GM19035 (cell line): ENCODE results near the gene C14orf119.

Source experiments
- ATAC-seq: cut with Tn5 transposase; IDR thresholded peaks from one replicate; pipeline ENCODE4 v1.9.1; 2021; ENCODE audit not compliant: unreplicated experiment

C14orf119 gene, protein sequence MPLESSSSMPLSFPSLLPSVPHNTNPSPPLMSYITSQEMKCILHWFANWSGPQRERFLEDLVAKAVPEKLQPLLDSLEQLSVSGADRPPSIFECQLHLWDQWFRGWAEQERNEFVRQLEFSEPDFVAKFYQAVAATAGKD

DNA sequence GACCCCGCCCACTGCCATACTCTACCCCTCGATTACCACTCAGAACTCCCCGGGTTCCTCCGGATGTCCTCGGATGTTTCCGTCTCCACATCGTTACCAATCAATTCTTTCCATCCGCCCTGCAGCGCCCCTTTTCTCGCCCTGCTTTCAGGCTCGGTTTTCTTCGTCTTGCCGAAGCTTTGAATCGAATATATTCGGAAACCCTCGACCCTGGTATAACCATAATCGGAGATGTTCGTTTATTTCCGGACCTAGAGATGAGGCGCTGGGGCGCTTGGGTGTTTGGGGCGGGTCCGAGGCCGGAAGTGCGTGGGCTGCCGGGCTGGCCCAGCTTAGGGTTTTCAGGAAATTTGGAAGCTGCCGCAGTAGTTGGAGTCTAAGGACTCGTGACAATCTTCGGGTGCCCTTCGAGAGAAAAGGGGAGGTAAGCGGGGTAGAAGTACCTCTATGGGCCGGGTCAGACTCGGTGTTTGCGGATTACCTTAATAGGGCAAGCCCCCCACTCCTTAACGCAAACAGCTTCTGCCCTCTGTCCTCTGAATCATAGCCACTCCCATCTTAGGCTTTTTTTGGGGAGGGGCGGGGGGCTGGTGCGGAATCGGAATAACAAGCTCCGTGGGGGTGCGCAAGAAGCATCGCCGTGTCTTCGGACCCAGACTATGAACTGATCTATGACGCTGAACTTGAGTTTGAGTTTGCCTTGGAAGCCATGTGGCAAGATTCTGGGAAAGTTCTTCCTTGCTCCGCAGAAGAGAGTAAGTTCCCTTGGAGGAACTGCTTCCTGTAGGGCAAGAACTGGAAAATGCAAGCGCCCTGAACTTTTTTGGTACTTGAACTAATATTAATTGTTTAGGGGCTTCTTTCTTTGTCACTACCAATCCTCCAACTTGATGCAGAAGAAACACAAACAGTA, at the start of gene C14orf119:
Gene C14orf119, plus strand, starts transcription at position 310 of the 913 bp plus-strand sequence. CDS start 2,154 bp downstream, outside the sequence.
- peak; percentile 93 for ATAC-seq

DNA sequence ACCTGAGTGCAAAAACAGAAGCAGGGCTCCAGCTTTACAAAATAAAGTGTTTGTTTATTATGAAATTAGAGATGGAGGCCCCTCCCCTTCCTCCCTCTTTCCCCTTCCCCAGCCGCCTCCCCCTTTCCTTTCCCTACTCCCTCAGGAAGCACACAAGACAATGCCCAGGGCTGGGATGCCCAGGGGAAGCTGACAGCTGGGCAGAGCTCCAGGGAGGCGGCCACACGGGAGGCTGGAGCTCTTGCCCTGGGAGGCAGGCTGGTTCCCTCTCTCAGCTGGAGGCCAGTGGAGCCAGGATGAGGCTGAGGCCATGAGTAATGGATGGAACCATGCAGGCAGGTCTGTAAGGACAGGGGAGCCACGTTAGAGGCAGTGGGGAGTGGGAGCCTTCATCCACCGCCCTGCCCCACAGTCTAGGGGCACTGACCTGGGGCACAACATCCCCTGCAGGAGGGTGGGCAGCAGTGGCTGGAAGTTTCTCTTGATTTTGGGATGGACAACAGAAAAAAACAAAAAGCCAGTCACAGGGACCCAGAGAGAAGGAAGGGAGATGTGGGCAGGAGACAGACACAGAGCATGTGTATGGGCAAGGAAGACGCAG, 48.2 kb upstream of the C14orf119 start:
- ATAC-seq: no peak

DNA sequence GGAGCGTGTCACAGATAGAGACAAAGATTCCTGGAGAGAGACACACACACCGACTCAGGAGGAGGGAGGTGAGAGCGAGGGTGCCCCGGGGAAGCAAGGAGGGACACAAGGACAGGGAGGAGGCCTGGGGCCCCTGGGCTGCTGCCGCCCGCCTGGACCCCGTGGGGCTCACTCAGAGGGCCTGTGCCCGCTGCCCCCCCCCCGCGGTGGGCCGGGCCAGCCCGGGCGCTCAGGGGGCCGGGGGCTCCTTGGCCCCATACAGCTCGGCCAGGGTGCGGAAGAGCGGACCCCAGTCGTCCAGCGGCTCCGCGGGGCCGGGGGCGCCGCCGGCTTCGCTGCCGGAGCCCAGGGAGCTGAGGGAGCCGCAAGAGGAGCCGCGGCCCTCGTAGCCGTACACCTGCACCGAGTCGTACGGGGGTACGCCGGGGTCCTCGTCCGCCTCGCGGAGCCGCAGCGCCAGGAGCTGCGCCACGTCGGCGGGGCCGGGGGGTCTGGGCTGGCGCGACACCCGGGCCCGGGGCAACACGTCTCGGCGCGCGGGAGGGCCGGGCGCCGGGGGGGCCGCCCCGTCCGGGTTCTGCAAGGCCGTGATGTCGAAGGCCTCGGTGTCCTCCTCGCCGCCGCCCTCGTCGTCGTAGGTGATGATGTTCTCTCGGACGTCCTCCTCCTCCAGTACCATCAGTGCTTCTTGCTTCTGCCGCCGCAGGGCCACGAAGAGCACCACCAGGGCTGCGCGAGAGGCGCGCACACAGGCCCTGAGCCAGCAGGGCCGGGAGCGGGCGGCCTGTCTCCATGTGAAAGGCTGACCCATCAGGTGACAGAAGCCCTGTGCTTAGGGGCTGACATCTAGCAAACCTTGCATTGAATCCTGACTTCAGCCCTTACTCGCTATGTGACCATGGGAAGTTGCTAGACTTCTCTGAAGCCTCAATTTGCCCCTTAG, 47.3 kb upstream of the C14orf119 start:
- no peak for ATAC-seq

DNA sequence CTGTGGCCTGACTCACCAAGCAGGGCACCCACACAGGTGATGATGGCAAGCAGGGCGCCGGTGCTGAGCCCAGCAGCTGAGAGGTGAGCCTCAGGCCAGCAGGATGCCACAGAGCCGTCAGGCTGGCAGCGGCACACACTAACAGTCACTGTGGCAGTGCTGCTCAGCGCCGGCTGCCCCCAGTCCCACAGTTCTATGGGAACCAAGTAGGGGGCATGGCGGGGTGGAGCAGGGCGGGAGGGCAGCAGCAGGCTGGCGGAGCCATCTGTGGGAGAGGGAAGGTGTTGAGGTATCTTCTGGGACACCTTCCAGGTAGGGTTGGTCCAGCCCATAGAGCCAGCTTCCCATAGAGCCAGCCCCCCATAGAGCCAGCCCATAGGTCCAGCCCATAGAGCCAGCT, 46.3 kb upstream of the C14orf119 start:
- ATAC-seq: no peak

DNA sequence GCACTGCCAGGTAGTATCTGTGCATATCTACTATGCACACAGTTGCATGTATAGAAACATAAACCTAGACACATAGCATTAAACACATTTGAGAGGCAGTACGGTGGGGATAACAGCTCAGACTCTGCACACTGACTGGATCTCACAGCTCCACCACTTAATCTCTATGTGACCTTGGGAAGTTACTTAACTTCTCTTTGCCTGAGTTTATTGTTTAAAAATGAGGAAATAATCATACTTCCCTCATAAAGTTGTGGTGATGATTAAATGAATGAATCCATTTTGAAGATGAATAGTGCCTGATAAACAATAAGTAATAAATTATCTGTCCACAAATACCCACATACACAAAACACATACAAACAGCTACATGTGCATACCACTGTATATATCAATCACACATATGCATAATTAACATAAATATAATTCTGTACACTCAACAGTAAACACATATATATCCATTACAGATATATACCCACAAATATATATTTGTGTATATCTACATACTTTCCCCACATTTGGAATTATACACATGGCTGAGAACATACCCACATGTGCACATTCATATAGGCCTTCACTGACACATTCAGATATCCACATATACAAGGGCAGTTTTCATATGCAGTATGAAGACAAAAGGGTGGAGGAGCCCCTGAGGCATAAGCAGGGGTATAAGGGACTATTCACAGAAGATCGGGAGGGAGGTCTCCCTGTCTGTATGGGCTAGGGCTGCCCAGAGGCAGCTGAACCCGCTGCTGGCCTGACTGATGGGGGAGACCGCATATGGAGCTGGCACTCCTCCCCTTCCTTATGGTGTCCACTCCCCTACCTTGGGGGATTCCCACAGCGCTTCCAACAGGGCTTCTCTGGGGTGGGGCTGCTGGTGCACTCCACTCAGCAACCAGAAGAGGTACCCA, 43.9 kb upstream of the C14orf119 start:
- ATAC-seq: no peak

DNA sequence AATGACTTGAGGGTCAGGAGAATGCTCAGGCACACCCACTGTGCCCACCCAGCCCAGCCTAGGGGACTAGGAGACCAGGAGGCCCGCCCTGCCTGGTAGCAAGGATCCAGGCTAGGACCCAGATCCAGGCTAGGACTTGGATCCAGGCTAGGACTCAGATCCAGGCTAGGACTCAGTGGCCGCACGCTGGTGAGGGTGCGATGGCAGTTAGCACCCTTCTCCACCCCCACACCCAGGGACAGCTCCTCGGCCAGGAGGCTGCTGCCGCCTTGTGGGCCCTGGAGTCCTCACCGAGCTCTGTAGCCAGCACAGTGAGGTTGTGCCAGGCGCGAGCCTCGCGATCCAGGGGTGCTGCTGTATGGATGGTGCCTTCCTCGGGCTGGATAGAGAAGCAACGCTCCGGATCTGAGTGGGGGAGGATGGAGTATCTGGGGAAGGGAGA, 43.1 kb upstream of the C14orf119 start:
- no peak for ATAC-seq

DNA sequence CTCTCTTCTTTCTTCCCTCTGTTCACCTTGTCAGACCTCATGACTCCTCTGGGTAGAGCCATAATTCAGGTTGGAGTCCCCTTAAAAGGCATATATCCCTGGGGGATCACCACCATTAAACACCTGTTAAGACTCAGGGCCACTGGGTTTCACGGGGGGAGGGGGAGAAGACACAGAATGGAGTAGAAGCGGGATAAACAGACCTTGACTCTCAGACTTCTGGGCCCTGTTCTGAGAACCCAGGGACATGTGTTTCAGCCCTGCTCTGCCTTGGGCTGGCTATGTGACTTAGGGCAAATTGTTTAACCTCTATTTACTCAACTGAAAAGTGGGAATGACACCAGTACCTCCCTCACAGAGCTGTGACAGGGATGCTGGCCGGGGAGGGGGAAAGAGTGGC, 42.6 kb upstream of the C14orf119 start:
- ATAC-seq: no peak

DNA sequence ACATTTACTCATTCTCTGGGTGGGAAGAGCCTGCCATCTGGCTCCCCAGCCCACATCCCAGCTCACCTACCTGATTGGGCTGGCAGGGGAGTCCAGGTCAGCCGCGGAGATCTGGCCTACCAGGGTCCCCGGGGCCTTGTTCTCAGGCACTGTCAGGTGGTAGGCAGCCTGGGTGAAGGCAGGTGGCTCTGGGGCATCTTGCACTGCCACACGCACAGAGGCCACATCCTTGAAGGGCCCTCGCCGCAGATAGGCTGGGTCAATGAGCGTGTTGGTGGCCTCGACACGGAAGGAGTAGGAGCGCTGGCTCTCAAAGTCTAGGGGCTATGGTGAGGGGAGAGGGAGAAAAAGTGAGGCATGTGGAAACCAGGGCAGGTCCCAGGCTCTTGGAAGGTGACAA, 41.9 kb upstream of the C14orf119 start:
- no peak for ATAC-seq

DNA sequence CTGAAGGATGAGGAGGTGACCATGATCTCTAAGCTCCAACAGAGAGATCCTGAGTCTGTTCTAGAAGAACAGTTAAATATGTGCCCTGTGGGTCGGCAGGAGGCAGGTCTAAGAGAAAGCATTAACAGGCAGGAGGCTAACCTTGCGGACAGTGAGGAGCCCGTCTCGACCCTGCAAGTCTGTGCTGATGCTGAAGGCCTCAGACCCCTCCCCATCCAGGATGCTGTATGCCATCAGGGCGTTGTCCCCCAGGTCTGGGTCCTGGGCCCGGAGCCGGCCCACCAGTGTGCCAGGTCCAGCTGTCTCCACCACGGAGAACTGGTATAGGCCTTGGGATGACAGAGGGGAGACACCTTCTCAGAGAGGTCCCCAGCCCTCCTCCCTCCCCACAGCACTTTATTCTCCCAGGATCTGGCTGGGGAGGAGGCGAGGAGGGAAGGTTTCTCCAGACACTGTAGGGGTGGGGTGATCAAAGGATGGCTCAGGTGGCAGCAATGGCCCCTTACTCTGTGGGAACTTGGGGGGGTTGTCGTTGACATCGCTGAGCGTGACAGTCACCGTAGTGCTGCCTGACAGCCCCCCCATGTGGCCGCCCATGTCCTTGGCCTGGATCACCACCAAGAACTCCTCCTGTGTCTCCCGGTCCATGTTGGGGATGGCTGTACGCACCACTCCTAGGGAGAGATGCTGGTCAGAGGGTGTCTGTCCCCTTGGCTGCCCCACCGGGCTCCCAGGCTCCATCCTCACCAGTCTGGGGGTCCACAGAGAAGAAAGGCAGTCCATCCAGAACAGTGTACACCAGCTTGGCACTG, 41.1 kb upstream of the C14orf119 start:
- no peak for ATAC-seq

DNA sequence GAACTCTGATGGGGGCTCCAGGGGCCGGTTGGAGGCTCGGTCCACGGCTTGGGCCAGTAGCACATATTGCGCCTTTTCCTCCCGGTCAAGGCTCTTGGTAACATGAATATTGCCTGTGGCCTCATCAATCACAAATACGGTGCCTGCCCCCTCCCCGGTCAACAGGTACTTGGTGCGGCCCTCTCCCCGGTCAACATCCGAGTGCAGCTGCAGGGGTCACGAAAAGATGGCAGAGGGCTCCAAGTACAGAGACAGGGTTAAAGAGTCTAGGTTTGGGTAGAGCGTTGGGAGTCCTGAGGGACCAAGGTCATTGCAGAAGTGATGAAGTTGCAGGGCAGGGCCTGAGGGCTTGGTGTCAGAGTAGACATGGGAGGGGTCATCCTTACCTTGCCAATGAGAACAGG, 40.2 kb upstream of the C14orf119 start:
- no peak for ATAC-seq

DNA sequence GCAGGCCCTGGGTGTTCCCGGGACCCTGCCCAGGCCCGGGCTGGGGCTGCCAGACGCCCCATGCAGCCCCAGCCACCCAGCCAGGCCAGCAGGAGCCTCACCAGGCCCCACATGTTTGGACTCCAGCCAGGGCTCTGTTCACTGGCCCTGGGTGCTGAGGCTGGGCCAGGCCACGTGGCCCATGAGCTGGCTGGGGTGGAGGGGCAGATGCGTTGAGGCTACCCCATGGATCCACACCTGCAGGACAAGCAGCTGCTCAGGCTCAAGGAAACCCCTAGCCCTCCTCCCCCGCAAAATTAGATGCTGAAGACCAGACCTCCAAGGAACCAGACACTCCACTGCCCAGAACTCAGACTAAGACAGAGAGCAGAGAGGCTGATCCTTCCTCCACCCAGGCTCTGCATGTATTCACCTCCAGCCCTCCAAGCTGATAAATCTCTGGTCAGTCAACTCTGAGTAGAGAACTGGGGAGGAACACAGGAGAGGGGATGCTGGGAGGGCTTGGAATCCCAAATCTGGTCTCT, 39.6 kb upstream of the C14orf119 start:
- no peak for ATAC-seq

DNA sequence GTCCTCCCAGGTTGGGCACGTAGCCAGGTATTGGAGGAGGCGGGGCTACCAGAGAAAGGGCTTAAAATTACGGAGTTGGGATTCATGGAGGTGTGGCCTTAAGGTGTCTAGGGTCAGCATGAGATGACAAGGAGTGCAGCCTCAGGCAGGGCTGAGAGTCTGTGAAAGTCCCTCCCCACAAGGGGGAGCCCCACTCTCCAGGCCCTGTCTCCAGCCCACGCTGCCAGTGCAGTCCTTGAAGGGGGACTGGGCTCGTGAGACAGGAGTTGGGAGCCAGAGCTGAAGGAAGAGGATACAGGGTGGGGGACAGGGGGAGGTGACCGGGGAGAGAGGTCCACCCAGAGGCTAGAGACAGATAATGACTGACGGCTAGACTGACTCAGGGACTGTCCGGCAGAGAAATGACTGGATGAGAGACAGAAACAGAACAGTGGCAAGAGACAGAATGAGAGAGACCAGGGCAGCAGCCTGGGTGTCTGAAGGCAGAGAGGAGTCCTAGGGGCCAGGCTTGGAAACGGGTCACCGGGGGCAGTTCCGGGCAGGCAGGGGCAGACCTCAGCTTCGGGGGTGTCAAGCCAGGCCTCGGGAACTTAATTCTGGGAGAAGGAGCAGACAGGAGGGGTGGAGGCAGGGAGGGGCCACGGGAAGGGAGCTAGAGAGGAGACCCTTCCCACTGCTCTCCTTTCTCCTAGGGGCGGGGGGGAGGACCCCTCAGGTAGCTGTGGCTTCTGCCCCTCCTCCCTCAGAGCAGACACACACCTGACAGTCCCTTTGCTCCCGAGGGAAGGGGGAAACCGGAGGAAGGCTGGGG, 39.0 kb upstream of the C14orf119 start:
- ATAC-seq: peak; percentile 60

DNA sequence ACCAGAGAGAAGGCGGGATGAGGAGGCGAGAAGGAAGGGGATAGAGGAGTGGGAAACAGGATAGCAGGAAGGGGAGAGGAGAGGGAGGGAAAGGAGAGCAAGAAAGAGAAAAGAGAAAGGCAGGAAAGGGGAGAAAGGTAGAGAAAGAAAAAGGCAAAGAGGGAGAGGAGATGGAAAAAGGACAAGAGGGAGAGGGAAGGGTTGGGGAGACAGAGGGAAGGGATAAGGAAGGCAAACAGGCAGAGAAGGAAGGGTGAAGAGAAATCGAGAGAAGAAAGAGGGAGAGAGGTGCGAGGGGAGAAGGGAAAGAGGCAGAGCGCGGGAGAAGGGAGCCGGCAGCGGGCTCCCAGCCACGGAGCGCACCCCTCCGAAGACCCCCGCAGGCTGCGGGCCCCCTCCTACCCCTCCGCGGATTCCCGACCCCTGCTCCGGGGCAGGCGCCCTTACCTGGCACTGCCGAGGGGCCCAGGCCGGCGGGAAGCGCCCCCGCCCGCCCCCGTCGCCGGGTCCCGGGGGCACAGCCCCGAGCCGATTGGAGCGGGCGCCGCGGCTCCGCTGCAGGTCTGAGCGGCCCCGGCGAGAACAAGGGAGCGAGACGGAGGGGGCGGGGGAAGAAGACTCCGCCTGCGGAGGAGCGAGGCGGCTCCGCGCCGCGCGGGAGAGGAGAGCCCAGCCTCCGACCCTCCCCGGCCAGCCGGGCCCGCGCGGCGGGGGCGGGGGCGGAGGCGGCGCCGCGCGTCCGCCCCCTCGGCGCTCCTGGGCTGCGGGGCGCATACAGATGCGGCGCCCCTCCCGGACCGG, 38.1 kb upstream of the C14orf119 start, which contains the start of gene CDH24:
Gene CDH24, minus strand, starts transcription at position 565 of the 801 bp plus-strand sequence. CDS start 1,787 bp downstream, outside the sequence.
- peak; percentile 48 for ATAC-seq

DNA sequence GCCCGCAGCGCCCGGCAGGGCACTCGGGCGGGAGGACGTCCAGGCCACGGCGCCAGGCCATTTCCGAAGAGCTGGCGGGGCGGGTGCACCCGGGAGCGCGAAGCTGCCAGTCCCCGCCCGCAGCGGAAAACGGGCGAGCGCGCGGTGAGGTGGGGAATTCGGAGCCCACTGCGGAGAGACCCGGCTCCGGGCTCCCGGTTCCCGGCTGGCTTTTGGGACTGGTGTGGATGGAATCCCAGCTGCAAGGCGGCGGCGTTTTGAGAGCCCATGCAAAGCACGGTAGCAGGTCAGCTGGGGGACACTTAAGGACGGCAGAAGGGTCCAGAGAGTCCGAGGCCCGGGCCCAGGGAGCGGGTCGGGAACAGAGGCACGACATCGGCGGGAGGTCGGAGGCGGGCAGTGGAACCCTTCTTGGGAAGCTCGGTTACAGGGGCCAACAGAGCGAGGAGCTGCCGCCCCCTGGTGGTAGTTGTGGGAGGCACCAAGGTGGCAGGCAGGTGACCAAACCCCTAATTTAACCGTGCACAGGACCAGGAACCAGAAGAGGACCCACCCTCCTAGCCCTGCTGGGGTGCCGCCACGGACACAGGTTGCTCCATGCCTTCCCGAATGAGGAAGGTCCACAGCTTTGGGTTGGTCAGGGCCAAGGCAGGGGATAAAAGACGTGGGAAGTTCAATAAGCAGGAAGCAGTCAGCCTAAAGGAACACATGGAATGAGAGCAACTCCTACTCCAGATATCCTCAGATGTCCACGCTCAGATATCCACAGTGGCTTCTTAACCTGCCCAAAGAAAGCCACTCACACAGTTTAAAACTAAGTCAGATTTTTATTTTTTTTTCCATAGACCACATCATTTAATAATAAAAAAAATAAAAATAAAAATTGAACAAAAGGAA, 37.3 kb upstream of the C14orf119 start:
- ATAC-seq: peak; percentile 72

DNA sequence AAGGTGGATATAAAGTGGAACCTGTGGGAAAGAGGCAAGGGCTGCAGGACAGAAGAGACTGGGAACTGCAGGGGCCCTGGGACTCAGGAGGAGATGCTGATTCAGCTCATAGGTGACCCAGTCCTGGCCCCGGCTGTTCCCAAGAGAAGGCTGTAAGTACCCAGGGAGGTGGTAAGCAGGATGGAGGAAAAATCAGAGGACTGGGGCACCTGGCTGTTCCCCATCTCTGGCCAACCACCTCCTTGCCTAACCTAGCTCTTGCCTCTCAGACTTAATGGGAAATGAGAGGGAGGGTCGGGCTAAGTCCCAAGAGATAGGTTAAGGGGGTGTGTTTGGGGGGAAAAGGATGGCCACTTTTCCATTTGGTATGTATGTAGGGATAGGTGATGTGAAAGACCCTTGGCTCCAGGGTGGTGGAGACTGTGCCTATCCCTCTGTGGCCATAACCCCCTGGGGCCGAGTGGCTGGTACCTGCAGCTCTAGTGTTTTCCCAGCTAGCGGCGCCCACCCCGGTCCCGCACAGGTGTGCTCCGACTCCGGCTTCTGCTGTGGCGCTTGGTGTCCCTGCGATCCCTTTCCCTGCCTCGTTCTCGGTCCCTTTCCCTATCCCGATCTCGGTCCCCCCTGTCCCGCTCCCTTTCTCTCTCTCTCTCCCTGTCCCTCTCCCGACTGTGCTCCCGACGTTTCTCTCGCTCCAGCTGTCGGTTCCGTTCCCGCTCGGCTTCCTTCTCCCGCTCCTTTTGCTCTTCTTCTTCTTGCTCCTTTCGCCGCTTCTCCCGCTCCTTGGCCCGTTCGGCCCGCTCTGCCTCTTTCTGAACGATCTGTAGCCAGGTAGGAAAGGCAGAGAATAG, 36.4 kb upstream of the C14orf119 start:
- ATAC-seq: no peak
